ENCODE results near the gene FRRS1. TPM values are rescaled to one million over a fixed set of nuclear protein-coding genes. Genes with fewer than 3 reads are reported as not detected.

Gene FRRS1
- total RNA-seq, 1 experiment from 2014 or later: 14.8 TPM

GRCh38 chr1:99745061-99745460 is 21.4 kb downstream of the FRRS1 start:
- DNase-seq (ENCODE audit: low spot score): no peak
- in situ Hi-C loops (cut with HindIII; ENCODE audit: low sequenced_read_pairs): no loop called here

- no peak for DNase-seq (ENCODE audit: low spot score)
- in situ Hi-C loops (cut with HindIII; ENCODE audit: low sequenced_read_pairs): no loop called here
Measured at GRCh38 chr1:99740141-99740540, 26.3 kb downstream of the FRRS1 start.

GRCh38 chr1:99738858-99739465 is 27.5 kb downstream of the FRRS1 start:
- in situ Hi-C loops (cut with HindIII; ENCODE audit: low sequenced_read_pairs): no loop called here
- no peak for DNase-seq (ENCODE audit: low spot score)

GRCh38 chr1:99737016-99737415 is 29.4 kb downstream of the FRRS1 start:
- peak; percentile 45 for DNase-seq (ENCODE audit: low spot score)
- in situ Hi-C loops (cut with HindIII; ENCODE audit: low sequenced_read_pairs): no loop called here

GRCh38 chr1:99735852-99736251 is 30.6 kb downstream of the FRRS1 start:
- no peak for DNase-seq (ENCODE audit: low spot score)
- in situ Hi-C loops (cut with HindIII; ENCODE audit: low sequenced_read_pairs): no loop called here

- in situ Hi-C loops (cut with HindIII; ENCODE audit: low sequenced_read_pairs): no loop called here
- no peak for DNase-seq (ENCODE audit: low spot score)
Measured at GRCh38 chr1:99731384-99731783, 35.1 kb downstream of the FRRS1 start.

GRCh38 chr1:99728494-99729235 is 37.8 kb downstream of the FRRS1 start:
- in situ Hi-C loops (cut with HindIII; ENCODE audit: low sequenced_read_pairs): no loop called here
- DNase-seq (ENCODE audit: low spot score): no peak

GRCh38 chr1:99727575-99728185 is 38.8 kb downstream of the FRRS1 start:
- DNase-seq (ENCODE audit: low spot score): no peak
- in situ Hi-C loops (cut with HindIII; ENCODE audit: low sequenced_read_pairs): no loop called here

- DNase-seq (ENCODE audit: low spot score): no peak
- in situ Hi-C loops (cut with HindIII; ENCODE audit: low sequenced_read_pairs): no loop called here
Measured at GRCh38 chr1:99726818-99727217, 39.6 kb downstream of the FRRS1 start.

GRCh38 chr1:99726407-99726806 is 40.0 kb downstream of the FRRS1 start:
- DNase-seq (ENCODE audit: low spot score): no peak
- in situ Hi-C loops (cut with HindIII; ENCODE audit: low sequenced_read_pairs): no loop called here

GRCh38 chr1:99725996-99726395 is 40.4 kb downstream of the FRRS1 start:
- in situ Hi-C loops (cut with HindIII; ENCODE audit: low sequenced_read_pairs): no loop called here
- DNase-seq (ENCODE audit: low spot score): no peak

GRCh38 chr1:99723251-99723650 is 43.2 kb downstream of the FRRS1 start:
- no peak for DNase-seq (ENCODE audit: low spot score)
- in situ Hi-C loops (cut with HindIII; ENCODE audit: low sequenced_read_pairs): no loop called here

GRCh38 chr1:99717005-99717404 is 49.4 kb downstream of the FRRS1 start:
- no peak for DNase-seq (ENCODE audit: low spot score)
- in situ Hi-C loops (cut with HindIII; ENCODE audit: low sequenced_read_pairs): no loop called here

GRCh38 chr1:99713006-99713405 is 53.4 kb downstream of the FRRS1 start:
- in situ Hi-C loops (cut with HindIII; ENCODE audit: low sequenced_read_pairs): no loop called here
- no peak for DNase-seq (ENCODE audit: low spot score)

GRCh38 chr1:99710994-99711393 is 55.4 kb downstream of the FRRS1 start:
- in situ Hi-C loops (cut with HindIII; ENCODE audit: low sequenced_read_pairs): no loop called here
- no peak for DNase-seq (ENCODE audit: low spot score)

- in situ Hi-C loops (cut with HindIII; ENCODE audit: low sequenced_read_pairs): no loop called here
- peak; percentile 42 for DNase-seq (ENCODE audit: low spot score)
Measured at GRCh38 chr1:99707535-99708142, 58.8 kb downstream of the FRRS1 start.

- in situ Hi-C loops (cut with HindIII; ENCODE audit: low sequenced_read_pairs): no loop called here
Measured at GRCh38 chr1:99705385-99705784, 61.0 kb downstream of the FRRS1 start.

GRCh38 chr1:99704356-99704816 is 62.0 kb downstream of the FRRS1 start:
- in situ Hi-C loops (cut with HindIII; ENCODE audit: low sequenced_read_pairs): no loop called here
- DNase-seq (ENCODE audit: low spot score): no peak

More at GRCh38 chr1:99705385-99705784, 61.0 kb downstream of the FRRS1 start:
- DNase-seq (ENCODE audit: low spot score): no peak

GRCh38 chr1:99702221-99702620 is 64.2 kb downstream of the FRRS1 start:
- in situ Hi-C loops (cut with HindIII; ENCODE audit: low sequenced_read_pairs): no loop called here
- no peak for DNase-seq (ENCODE audit: low spot score)

- in situ Hi-C loops (cut with HindIII; ENCODE audit: low sequenced_read_pairs): no loop called here
- no peak for DNase-seq (ENCODE audit: low spot score)
Measured at GRCh38 chr1:99700020-99700419, 66.4 kb downstream of the FRRS1 start.
